Epithelial cell of esophagus (primary cell): ENCODE measurements around the gene TRAPPC2B.
"Not testable (repeated sequence)": the region's sequence is repeated elsewhere in the genome, so short reads cannot be mapped to it uniquely, and the experiment has no call there.

ENCODE experiments used
- DNase-seq: peaks from one replicate; pipeline ENCODE4 v3.0.0; 2010; ENCODE audit warnings: low read depth
- H3K4me3 ChIP-seq: 2 replicates; pipeline ENCODE4 v1.5.1; 2011; ENCODE audit warnings: mild to moderate bottlenecking, low read length, control low read depth
- TF ChIP-seq, protein P1 (sequence below): IDR thresholded peaks from 2 replicates; pipeline ENCODE4 v1.5.1; 2011; ENCODE audit warnings: low read depth, mild to moderate bottlenecking, low read length, control low read depth, inconsistent platforms; ENCODE audit not compliant: insufficient read depth; ENCODE audit errors: missing control alignments

TRAPPC2B gene

DNA sequence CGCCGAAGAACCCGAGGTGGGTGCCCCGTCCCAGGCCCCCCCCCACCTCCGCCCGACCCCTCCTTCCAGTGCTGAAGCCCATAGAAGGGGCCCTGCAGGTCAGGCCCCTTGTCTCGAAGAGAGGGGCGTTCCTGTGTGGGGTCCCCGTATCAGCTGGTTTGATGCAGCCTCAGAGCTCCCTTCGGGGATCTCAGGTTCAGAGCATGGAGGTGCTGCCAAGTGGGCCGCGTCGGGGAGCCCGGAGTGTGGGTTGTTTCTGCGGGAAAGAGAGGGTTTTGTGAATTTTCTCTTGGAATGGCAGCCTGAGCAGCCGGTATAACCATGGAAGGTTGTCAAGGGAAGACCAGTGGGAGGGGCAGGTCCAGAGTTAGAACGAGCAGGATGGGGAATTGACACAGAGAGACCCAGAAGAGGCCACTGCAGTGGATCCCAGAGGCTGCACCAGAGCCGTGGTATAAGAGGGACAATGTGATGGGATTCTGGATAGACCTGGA lies 384 bp downstream of the TRAPPC2B start:
- TF ChIP-seq, protein P1, sequence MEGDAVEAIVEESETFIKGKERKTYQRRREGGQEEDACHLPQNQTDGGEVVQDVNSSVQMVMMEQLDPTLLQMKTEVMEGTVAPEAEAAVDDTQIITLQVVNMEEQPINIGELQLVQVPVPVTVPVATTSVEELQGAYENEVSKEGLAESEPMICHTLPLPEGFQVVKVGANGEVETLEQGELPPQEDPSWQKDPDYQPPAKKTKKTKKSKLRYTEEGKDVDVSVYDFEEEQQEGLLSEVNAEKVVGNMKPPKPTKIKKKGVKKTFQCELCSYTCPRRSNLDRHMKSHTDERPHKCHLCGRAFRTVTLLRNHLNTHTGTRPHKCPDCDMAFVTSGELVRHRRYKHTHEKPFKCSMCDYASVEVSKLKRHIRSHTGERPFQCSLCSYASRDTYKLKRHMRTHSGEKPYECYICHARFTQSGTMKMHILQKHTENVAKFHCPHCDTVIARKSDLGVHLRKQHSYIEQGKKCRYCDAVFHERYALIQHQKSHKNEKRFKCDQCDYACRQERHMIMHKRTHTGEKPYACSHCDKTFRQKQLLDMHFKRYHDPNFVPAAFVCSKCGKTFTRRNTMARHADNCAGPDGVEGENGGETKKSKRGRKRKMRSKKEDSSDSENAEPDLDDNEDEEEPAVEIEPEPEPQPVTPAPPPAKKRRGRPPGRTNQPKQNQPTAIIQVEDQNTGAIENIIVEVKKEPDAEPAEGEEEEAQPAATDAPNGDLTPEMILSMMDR = no peak
- H3K4me3 ChIP-seq = peak overlapping the region; percentile 78
- DNase-seq = peak; percentile 9

DNA sequence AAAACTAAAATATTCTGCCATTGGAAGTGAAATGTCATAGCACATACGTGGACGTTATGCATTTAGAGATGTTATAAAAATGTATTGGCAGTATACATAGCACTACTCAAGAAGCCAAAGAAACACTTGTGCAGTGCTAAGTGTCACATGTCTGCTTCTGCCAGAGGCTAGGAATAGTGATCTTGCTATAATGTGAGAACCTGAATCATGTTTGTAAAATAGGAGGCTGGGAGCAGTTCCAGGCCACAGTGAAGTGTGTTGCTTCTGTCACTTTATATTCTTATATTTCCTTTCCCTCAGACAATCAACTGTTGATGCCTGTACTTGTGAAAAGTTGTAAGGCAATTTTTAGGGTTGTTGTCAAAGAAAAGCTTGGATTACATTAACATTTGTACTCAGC lies 3.4 kb downstream of the TRAPPC2B start:
- TF ChIP-seq, protein P1 = no peak

DNA sequence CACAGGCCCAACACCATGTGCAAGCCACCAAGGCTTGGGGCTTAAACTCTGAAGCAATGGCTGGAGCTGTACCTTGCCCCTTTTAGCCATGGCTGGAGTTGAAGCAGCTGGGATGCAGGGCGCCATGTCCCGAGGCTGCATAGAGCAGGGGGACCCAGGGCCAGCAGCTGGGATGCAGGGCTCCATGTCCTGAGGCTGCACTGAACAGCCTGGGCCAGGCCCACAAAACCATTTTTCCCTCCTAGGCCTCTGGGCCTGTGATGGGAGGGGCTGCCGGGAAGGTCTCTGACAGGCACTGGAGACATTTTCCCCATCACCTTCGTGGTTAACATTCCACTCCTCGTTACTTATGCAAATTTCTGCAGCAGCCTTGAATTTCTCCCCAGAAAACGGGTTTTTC lies 10.8 kb downstream of the TRAPPC2B start:
- TF ChIP-seq, protein P1 = no peak
- no peak for DNase-seq
- H3K4me3 ChIP-seq = no peak overlapping the region

More for the DNA sequence above, 3.4 kb downstream of the TRAPPC2B start:
- DNase-seq = no peak
- H3K4me3 ChIP-seq = no peak overlapping the region

DNA sequence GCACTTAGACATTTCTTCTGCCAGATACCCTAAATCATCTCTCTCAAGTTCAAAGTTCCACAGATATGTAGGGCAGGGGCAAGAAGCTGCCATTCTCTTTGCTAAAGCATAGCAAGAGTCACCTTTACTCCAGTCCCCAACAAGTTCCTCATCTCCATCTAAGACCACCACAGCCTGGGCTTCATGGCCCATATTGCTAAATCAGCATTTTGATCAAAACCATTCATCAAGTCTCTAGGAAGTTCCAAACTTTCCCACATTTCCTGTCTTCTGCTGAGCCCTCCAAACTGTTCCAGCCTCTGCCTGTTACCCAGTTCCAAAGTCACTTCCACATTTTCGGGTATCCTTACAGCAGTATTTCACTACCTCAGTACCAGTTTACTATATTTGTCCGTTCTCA lies 11.3 kb downstream of the TRAPPC2B start:
- not testable (repeated sequence) for DNase-seq, H3K4me3 ChIP-seq

DNA sequence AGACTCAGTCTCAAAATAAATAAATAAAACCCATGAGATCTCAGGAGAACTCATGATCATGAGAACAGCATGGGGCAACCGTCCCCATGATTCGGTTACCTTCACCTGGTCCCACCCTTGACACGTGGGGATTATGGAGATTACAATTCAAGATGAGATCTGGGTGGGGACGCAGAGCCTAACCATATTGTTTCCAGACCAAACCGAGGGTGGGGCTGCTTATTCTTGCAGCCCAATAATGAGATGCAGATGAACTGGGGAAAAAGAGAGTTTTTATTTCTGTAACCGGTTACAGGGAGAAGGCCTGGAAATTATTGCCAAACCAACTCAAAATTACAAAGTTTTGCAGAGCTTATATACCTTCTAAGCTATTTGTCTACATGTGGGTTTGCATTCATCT lies 12.8 kb downstream of the TRAPPC2B start:
- no peak overlapping the region for H3K4me3 ChIP-seq
- DNase-seq = no peak
- TF ChIP-seq, protein P1 = no peak

DNA sequence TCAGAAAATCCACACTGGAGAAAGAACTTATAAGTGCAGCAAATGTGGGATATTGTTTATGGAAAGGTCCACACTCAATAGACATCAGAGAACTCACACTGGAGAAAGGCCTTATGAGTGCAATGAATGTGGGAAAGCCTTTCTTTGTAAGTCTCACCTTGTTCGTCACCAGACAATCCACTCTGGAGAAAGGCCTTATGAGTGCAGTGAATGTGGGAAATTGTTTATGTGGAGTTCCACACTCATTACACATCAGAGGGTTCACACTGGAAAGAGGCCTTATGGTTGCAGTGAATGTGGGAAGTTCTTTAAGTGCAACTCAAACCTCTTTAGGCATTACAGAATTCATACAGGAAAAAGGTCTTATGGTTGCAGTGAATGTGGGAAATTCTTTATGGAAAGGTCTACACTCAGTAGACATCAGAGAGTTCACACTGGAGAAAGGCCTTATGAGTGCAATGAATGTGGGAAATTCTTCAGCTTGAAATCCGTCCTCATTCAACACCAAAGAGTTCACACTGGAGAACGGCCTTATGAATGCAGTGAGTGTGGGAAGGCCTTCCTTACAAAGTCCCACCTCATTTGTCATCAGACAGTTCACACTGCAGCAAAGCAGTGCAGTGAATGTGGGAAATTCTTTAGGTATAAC lies 14.3 kb downstream of the TRAPPC2B start:
- no peak for DNase-seq
- H3K4me3 ChIP-seq = no peak overlapping the region
- TF ChIP-seq, protein P1 = no peak

DNA sequence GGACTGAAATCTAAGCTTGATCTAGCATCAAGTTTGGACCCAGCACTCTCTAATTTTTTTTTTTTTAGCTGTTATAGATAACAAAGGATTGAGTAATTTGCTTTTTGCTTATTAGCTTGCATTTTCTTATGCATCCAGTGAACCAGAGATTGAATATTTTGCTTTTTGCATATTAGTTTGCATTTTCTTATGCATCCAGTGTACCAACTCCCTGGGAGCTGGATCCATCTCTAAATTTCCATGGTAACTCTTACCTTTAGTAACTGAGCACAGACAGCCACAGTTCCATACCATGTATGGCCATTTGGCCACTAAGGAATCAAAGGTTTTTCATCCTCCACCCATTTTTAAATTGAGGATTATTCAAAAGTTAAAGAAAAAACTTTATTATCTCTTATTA lies 17.6 kb downstream of the TRAPPC2B start:
- no peak for DNase-seq
- TF ChIP-seq, protein P1 = no peak
- H3K4me3 ChIP-seq = no peak overlapping the region
